HFF-Myc (cell line): ENCODE data around the gene ERCC8.
"Not testable (repeated sequence)": the region's sequence is repeated elsewhere in the genome, so short reads cannot be mapped to it uniquely, and the experiment has no call there.

Experiments used
- DNase-seq: peaks from one replicate; pipeline ENCODE4 v3.0.0-alpha.2; 2011; ENCODE audit warnings: low read depth; ENCODE audit errors: extremely low read depth
- H3K4me3 ChIP-seq: replicated peaks from 2 replicates; pipeline ENCODE4 v1.5.1; 2011; ENCODE audit warnings: low read depth, mild to moderate bottlenecking, control low read depth, low read length
- TF ChIP-seq, protein P1 (sequence below): IDR thresholded peaks from 2 replicates; pipeline ENCODE4 v1.5.1; 2012; ENCODE audit warnings: mild to moderate bottlenecking, low read depth, low read length, control low read depth; ENCODE audit errors: missing control alignments

The ERCC8 gene

GRCh38 chr5:60888359-60889061, 56.4 kb downstream of the ERCC8 start:
- H3K4me3 ChIP-seq: no peak overlapping the region
- no peak for DNase-seq
- TF ChIP-seq, protein P1, sequence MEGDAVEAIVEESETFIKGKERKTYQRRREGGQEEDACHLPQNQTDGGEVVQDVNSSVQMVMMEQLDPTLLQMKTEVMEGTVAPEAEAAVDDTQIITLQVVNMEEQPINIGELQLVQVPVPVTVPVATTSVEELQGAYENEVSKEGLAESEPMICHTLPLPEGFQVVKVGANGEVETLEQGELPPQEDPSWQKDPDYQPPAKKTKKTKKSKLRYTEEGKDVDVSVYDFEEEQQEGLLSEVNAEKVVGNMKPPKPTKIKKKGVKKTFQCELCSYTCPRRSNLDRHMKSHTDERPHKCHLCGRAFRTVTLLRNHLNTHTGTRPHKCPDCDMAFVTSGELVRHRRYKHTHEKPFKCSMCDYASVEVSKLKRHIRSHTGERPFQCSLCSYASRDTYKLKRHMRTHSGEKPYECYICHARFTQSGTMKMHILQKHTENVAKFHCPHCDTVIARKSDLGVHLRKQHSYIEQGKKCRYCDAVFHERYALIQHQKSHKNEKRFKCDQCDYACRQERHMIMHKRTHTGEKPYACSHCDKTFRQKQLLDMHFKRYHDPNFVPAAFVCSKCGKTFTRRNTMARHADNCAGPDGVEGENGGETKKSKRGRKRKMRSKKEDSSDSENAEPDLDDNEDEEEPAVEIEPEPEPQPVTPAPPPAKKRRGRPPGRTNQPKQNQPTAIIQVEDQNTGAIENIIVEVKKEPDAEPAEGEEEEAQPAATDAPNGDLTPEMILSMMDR: no peak

- DNase-seq: no peak
- TF ChIP-seq, protein P1: no peak
These were observed 57.1 kb downstream of the ERCC8 start for GRCh38 chr5:60887746-60888145.

GRCh38 chr5:60887096-60887495, 57.8 kb downstream of the ERCC8 start:
- TF ChIP-seq, protein P1: no peak
- DNase-seq: no peak
- H3K4me3 ChIP-seq: no peak overlapping the region

More at GRCh38 chr5:60887746-60888145, 57.1 kb downstream of the ERCC8 start:
- no peak overlapping the region for H3K4me3 ChIP-seq

DNA sequence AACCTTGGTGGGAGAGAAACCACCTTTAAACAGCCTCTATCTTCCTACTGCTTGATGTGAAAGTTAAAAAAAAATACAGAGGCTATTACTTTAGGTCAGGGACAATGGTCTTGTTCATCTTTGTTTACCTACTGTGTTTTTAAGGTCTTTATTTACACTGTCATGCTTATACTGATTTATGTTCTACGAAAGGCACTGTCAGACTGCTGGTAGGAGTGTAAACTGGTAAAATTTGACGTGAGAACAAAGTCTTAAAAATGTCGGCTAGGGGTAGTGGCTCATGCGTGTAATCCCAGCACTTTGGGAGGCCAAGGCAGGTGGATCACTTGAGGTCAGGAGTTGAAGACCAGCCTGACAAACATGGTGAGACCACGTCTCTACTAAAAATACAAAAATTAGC, 58.7 kb downstream of the ERCC8 start:
- TF ChIP-seq, protein P1: no peak
- DNase-seq: no peak
- H3K4me3 ChIP-seq: no peak overlapping the region

GRCh38 chr5:60883229-60883628, 61.6 kb downstream of the ERCC8 start:
- TF ChIP-seq, protein P1: no peak
- no peak overlapping the region for H3K4me3 ChIP-seq
- DNase-seq: no peak

DNA sequence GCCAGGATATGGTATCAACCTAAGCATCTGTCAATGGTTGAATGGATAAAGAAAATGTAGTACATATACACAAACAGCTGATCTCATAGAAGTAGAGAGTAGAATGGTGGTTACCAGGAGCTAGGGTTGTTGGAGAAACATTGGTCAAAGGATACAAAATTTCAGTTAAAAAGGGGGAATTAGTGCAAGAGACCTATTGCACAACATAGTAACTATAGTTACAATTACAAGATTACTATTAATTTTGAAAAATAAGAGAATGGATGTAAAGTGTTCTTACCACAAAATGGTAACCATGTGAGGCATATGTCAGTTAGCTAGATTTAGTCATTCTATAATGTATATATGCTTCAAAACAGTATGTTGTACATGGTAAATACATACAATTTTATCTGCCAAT, 72.0 kb downstream of the ERCC8 start:
- TF ChIP-seq, protein P1: no peak
- H3K4me3 ChIP-seq: no peak overlapping the region
- no peak for DNase-seq

DNA sequence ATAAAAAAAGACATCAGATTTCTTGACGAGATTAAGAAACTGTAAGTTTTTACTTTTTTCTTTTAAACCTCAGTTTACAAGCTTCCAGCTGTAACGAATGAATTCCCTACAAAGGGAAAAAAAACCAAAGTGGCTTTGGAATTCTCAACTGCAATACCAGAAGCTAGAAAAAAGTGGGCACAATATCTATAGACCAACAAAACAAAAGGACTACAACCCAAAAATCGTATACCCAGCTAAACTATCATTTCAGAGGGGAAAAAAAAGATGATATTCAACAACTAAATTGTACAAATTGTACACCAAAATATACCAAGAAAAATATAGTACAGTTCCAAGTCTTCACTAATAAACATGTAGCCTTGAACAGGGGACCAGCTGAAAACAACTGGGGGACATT, 74.0 kb downstream of the ERCC8 start:
- no peak overlapping the region for H3K4me3 ChIP-seq
- TF ChIP-seq, protein P1: no peak
- no peak for DNase-seq

DNA sequence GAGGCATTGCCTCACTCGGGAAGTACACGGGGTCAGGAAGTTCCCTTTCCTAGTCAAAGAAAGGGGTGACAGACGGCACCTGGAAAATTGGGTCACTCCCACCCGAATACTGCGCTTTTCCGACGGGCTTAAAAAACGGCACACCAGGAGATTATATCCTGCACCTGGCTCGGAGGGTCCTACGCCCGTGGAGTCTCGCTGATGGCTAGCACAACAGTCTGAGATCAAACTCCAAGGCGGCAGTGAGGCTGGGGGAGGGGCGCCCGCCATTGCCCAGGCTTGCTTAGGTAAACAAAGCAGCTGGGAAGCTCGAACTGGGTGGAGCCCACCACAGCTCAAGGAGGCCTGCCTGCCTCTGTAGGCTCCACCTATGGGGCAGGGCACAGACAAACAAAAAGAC, 84.3 kb downstream of the ERCC8 start:
- DNase-seq, H3K4me3 ChIP-seq: not testable (repeated sequence)
